ENCODE data around the gene PSMB5. TPM values are rescaled to one million over a fixed set of nuclear protein-coding genes. Genes with fewer than 3 reads are reported as not detected.
A peak's percentile ranks its signal among the peaks of the same experiment; 100 is the strongest.

The PSMB5 gene
- total and polyA plus RNA-seq, 2 of the 13 experiments (the other 11 are each of a cell fraction or from before 2014, with no cell fraction given), result 705 to 871 TPM

DNA sequence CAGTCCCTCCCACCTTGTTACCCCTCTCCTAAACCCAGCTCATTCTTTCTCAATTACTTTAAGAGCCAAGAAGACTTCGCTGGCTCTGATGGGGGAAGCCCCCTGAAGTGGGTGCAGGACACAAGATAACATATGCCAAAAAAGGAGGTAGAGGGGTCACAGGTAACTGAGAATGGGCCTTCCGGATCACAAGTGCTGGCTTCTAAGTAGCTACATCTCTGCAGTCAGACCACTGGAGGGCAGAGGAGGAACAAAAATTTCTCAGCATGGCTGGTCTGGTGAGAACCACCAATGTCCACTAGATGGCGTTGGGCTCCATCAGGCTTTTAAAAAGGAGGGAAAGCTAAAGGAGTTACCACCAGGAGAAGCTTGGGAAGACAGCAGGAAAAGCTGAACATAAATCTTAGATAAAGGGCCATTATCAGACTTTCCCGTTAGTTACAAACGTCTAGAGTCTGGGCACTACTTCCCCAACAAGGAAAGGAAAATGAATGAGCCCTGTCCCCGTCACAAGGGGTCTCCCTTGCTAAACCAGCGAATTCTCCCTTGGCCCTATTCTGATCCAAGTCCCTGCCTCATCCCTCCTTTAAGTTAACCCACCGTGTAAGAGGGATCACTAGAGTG, 34.2 kb upstream of the PSMB5 start (continued):
- TF ChIP-seq, protein P1, sequence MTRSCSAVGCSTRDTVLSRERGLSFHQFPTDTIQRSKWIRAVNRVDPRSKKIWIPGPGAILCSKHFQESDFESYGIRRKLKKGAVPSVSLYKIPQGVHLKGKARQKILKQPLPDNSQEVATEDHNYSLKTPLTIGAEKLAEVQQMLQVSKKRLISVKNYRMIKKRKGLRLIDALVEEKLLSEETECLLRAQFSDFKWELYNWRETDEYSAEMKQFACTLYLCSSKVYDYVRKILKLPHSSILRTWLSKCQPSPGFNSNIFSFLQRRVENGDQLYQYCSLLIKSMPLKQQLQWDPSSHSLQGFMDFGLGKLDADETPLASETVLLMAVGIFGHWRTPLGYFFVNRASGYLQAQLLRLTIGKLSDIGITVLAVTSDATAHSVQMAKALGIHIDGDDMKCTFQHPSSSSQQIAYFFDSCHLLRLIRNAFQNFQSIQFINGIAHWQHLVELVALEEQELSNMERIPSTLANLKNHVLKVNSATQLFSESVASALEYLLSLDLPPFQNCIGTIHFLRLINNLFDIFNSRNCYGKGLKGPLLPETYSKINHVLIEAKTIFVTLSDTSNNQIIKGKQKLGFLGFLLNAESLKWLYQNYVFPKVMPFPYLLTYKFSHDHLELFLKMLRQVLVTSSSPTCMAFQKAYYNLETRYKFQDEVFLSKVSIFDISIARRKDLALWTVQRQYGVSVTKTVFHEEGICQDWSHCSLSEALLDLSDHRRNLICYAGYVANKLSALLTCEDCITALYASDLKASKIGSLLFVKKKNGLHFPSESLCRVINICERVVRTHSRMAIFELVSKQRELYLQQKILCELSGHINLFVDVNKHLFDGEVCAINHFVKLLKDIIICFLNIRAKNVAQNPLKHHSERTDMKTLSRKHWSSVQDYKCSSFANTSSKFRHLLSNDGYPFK (CRISPR knock-in tag; IDR thresholded peaks at IDR 0.05; ENCODE audit: borderline replicate concordance), result no peak
- TF ChIP-seq, protein P2, sequence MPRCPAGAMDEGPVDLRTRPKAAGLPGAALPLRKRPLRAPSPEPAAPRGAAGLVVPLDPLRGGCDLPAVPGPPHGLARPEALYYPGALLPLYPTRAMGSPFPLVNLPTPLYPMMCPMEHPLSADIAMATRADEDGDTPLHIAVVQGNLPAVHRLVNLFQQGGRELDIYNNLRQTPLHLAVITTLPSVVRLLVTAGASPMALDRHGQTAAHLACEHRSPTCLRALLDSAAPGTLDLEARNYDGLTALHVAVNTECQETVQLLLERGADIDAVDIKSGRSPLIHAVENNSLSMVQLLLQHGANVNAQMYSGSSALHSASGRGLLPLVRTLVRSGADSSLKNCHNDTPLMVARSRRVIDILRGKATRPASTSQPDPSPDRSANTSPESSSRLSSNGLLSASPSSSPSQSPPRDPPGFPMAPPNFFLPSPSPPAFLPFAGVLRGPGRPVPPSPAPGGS (CRISPR knock-in tag; IDR thresholded peaks at IDR 0.05), result 0 out of 2 replicates have a peak, but pooled peaks have one; percentile 6
- TF ChIP-seq ZNF264 (CRISPR knock-in tag; IDR thresholded peaks at IDR 0.05) (peak; percentile 81; the same call in 1 of the 2 replicates), PHF21A (CRISPR knock-in tag; IDR thresholded peaks at IDR 0.05) (no peak), ZNF501 (CRISPR knock-in tag; IDR thresholded peaks at IDR 0.05) (peak; percentile 58; the same call in 1 of the 2 replicates), HNRNPH1 (optimal IDR thresholded peaks at IDR 0.05; ENCODE audit: low read depth, low read length) (peak; percentile 88), JUNB (CRISPR knock-in tag; IDR thresholded peaks at IDR 0.05; ENCODE audit: borderline replicate concordance) (no peak), KLF11 (CRISPR knock-in tag; IDR thresholded peaks at IDR 0.05) (peak; percentile 54; the same call in 1 of the 2 replicates)
- TF ChIP-seq, protein P3, sequence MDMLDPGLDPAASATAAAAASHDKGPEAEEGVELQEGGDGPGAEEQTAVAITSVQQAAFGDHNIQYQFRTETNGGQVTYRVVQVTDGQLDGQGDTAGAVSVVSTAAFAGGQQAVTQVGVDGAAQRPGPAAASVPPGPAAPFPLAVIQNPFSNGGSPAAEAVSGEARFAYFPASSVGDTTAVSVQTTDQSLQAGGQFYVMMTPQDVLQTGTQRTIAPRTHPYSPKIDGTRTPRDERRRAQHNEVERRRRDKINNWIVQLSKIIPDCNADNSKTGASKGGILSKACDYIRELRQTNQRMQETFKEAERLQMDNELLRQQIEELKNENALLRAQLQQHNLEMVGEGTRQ (IDR thresholded peaks at IDR 0.05; ENCODE audit: low read depth, low read length), result no peak
- TF ChIP-seq, protein P3 (CRISPR knock-in tag; IDR thresholded peaks at IDR 0.05; ENCODE audit: borderline replicate concordance), result no peak
- TF ChIP-seq, protein P4, sequence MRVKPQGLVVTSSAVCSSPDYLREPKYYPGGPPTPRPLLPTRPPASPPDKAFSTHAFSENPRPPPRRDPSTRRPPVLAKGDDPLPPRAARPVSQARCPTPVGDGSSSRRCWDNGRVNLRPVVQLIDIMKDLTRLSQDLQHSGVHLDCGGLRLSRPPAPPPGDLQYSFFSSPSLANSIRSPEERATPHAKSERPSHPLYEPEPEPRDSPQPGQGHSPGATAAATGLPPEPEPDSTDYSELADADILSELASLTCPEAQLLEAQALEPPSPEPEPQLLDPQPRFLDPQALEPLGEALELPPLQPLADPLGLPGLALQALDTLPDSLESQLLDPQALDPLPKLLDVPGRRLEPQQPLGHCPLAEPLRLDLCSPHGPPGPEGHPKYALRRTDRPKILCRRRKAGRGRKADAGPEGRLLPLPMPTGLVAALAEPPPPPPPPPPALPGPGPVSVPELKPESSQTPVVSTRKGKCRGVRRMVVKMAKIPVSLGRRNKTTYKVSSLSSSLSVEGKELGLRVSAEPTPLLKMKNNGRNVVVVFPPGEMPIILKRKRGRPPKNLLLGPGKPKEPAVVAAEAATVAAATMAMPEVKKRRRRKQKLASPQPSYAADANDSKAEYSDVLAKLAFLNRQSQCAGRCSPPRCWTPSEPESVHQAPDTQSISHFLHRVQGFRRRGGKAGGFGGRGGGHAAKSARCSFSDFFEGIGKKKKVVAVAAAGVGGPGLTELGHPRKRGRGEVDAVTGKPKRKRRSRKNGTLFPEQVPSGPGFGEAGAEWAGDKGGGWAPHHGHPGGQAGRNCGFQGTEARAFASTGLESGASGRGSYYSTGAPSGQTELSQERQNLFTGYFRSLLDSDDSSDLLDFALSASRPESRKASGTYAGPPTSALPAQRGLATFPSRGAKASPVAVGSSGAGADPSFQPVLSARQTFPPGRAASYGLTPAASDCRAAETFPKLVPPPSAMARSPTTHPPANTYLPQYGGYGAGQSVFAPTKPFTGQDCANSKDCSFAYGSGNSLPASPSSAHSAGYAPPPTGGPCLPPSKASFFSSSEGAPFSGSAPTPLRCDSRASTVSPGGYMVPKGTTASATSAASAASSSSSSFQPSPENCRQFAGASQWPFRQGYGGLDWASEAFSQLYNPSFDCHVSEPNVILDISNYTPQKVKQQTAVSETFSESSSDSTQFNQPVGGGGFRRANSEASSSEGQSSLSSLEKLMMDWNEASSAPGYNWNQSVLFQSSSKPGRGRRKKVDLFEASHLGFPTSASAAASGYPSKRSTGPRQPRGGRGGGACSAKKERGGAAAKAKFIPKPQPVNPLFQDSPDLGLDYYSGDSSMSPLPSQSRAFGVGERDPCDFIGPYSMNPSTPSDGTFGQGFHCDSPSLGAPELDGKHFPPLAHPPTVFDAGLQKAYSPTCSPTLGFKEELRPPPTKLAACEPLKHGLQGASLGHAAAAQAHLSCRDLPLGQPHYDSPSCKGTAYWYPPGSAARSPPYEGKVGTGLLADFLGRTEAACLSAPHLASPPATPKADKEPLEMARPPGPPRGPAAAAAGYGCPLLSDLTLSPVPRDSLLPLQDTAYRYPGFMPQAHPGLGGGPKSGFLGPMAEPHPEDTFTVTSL (CRISPR knock-in tag; IDR thresholded peaks at IDR 0.05; ENCODE audit: borderline replicate concordance), result no peak
- TF ChIP-seq, protein P5, sequence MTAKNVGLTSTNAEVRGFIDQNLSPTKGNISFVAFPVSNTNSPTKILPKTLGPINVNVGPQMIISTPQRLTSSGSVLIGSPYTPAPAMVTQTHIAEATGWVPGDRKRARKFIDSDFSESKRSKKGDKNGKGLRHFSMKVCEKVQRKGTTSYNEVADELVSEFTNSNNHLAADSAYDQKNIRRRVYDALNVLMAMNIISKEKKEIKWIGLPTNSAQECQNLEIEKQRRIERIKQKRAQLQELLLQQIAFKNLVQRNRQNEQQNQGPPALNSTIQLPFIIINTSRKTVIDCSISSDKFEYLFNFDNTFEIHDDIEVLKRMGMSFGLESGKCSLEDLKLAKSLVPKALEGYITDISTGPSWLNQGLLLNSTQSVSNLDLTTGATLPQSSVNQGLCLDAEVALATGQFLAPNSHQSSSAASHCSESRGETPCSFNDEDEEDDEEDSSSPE (CRISPR knock-in tag; IDR thresholded peaks at IDR 0.05), result peak; percentile 95
